ENCODE results near the gene CDH4. TPM values are rescaled to one million over a fixed set of nuclear protein-coding genes. Genes with fewer than 3 reads are reported as not detected.
A peak's percentile ranks its signal among the peaks of the same experiment; 100 is the strongest.

Gene CDH4
- total RNA-seq, 1 experiment from 2014 or later, result not detected

DNA sequence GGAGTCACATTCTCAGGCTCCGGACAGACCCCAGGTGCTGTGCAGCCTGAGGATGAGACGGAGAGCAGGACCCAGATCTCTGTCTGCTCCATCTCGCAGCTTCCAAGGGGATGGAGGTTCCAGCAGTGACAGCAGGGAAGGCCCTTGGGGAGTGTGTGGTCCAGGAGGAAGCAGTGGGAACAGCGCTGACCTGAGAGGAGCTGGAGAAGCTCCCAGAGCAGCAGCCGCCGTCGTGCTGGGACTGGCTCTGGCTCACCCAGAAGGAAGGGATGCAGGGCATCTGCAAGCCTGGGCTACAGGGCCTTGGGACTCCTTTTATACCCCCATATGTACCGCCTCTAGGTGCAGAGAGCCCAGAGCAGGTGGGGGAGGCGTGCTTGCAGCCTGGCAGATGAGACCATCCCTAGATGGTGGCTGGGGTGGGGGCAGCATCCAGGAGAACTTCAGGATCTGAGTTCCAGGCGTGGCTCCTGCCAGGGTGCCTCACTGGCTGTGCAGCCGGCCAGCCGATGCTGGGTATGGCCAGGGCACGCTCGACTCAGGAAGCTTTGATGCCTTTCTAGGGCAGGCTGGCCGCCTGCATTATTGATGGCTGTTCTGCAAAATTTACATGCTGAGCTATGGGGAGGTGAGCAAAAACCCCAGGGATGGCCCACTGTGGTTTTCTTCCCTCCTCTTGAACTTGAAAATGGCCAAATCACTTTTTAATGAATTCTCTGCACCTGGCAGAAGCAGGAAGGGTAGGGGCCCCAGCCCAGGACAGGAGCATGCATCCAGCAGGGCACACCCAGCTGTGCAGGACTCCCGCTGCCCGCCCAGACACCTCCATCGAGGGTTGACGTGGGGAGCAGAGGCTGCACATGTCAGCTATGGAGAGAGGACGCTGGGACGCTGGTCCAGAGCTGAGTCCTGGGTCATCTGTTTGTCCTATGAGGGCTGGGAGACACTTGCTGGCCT is 634.0 kb downstream of the CDH4 start:
- POLR2A ChIA-PET (ENCODE audit: unreplicated experiment), result interaction anchor here (0.5 kb wide), 1 partner anchor 176 kb away, joined by 18 read pairs; no protein-coding TSS in a partner anchor
- Histone ChIP-seq H3K4me2 (no peak overlapping the region), H2AFZ (no peak overlapping the region), H3K79me2 (ENCODE audit: low read depth) (no peaks in the 10 kb centered on the region), H3K27ac (no peak overlapping the region), H3K9me2 (ENCODE audit: insufficient read depth) (no peaks in the 10 kb centered on the region), H3K9me3 (ENCODE audit: insufficient read depth, low read depth) (no peaks in the 10 kb centered on the region), H4K20me1 (ENCODE audit: insufficient read depth) (no peaks in the 10 kb centered on the region), H3K36me3 (ENCODE audit: low read depth) (no peaks in the 10 kb centered on the region), H3K4me1 (replicated peaks; ENCODE audit: insufficient read depth) (no peaks in the 10 kb centered on the region), H3K27me3 (ENCODE audit: insufficient read depth, low read depth) (peaks cover 86% of the 10 kb centered on the region), H3F3A (ENCODE audit: insufficient read depth, low read depth) (no peaks in the 10 kb centered on the region), H3K4me3 (no peak overlapping the region)
- BruUV-seq (replicated peaks), result no TSS peak
- CTCF ChIA-PET, result no interaction called here
- intact Hi-C loops (cut with micrococcal nuclease; ENCODE audit: unreplicated experiment), result no loop called here
- no peak for TF ChIP-seq EZH2 (IDR thresholded peaks at IDR 0.05; ENCODE audit: low read depth)
- TF ChIP-seq, protein P1, sequence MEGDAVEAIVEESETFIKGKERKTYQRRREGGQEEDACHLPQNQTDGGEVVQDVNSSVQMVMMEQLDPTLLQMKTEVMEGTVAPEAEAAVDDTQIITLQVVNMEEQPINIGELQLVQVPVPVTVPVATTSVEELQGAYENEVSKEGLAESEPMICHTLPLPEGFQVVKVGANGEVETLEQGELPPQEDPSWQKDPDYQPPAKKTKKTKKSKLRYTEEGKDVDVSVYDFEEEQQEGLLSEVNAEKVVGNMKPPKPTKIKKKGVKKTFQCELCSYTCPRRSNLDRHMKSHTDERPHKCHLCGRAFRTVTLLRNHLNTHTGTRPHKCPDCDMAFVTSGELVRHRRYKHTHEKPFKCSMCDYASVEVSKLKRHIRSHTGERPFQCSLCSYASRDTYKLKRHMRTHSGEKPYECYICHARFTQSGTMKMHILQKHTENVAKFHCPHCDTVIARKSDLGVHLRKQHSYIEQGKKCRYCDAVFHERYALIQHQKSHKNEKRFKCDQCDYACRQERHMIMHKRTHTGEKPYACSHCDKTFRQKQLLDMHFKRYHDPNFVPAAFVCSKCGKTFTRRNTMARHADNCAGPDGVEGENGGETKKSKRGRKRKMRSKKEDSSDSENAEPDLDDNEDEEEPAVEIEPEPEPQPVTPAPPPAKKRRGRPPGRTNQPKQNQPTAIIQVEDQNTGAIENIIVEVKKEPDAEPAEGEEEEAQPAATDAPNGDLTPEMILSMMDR (conservative IDR thresholded peaks at IDR 0.05), result no peak
- no peak for DNase-seq

DNA sequence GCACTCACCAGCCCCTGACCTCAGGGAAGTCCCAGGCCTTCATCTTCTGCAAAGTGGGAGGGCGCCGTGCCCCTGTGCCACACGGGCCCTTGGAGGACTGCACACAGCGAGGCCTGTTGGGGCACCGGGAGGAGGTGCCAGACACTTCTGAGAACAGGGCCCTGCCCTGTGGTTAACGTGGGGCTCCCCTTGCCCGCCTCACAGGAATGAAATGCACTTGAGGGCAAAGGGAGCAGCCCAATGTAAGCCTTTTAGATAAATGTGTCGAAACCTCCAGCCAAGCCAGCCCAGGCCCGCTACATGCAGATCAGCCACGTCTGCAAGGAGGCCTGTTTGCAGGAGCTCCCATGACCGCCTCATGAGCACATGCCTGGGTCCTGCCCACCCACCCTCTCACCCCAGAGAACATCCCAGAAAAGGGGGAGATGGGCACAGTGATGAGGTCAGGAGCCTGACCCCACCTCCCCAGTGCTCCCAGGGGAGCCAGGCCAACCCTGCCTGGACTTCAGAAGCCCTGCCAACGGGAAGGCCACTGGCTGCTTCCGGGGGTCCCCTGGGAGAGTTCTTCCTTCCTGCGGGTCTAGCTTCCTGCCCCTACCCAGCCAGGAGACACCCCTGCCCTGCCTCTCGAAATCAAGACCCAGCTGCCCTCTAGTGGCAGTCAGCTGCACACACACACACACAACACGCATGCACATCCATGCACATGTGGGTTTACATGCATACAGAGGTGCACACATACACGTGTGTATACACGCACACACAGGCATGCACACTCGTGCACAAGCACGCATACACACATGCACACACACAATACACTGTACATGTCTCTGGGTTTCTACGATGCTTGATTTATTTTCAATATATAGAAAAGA is 634.9 kb downstream of the CDH4 start:
- Histone ChIP-seq H3F3A (ENCODE audit: insufficient read depth, low read depth) (no peaks in the 10 kb centered on the region), H3K27me3 (ENCODE audit: insufficient read depth, low read depth) (peaks cover 86% of the 10 kb centered on the region), H3K4me2 (no peak overlapping the region), H3K79me2 (ENCODE audit: low read depth) (no peaks in the 10 kb centered on the region), H3K4me1 (replicated peaks; ENCODE audit: insufficient read depth) (no peaks in the 10 kb centered on the region), H3K9me2 (ENCODE audit: insufficient read depth) (no peaks in the 10 kb centered on the region), H3K9me3 (ENCODE audit: insufficient read depth, low read depth) (no peaks in the 10 kb centered on the region), H3K36me3 (ENCODE audit: low read depth) (no peaks in the 10 kb centered on the region), H4K20me1 (ENCODE audit: insufficient read depth) (no peaks in the 10 kb centered on the region), H3K4me3 (no peak overlapping the region), H3K27ac (no peak overlapping the region), H2AFZ (no peak overlapping the region)
- BruUV-seq (replicated peaks), result no TSS peak
- ChIA-PET POLR2A (ENCODE audit: unreplicated experiment) (no interaction called here), CTCF (no interaction called here)
- TF ChIP-seq, protein P1 (conservative IDR thresholded peaks at IDR 0.05), result peak; percentile 86
- no peak for TF ChIP-seq EZH2 (IDR thresholded peaks at IDR 0.05; ENCODE audit: low read depth)
- peak in 1 of 2 experiments; percentile 24 for DNase-seq
- intact Hi-C loops (cut with micrococcal nuclease; ENCODE audit: unreplicated experiment), result no loop called here

DNA sequence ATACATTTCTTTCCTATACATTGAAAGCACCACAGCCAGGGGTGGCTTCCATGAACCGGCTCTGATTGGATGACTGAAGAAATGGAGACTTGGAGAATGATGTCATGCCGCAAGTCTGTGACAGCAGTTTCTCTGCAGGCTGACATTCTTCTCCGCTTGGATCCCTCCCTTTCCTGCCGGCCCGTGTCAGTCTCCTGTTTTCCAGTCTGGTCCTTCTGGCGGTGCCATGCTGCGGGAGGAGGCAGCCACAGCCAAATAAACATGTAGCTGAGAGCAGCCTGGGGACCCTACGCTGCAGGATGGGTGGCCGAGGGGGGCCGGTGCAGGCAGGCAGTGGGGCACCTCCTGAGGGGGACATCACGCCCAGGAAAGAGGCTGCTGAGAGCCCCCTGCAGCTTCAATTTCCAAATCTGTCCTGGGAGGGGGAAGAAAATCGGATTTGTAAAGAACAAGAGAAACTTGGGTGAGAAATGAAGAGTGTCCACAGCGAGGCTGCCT is 635.6 kb downstream of the CDH4 start:
- ChIA-PET CTCF (no interaction called here), POLR2A (ENCODE audit: unreplicated experiment) (no interaction called here)
- Histone ChIP-seq H3K4me2 (no peak overlapping the region), H3K36me3 (ENCODE audit: low read depth) (no peaks in the 10 kb centered on the region), H3F3A (ENCODE audit: insufficient read depth, low read depth) (no peaks in the 10 kb centered on the region), H3K4me3 (no peak overlapping the region), H3K27me3 (ENCODE audit: insufficient read depth, low read depth) (peaks cover 86% of the 10 kb centered on the region), H3K27ac (no peak overlapping the region), H3K4me1 (replicated peaks; ENCODE audit: insufficient read depth) (no peaks in the 10 kb centered on the region), H3K79me2 (ENCODE audit: low read depth) (no peaks in the 10 kb centered on the region), H3K9me3 (ENCODE audit: insufficient read depth, low read depth) (no peaks in the 10 kb centered on the region), H2AFZ (no peak overlapping the region), H3K9me2 (ENCODE audit: insufficient read depth) (no peaks in the 10 kb centered on the region), H4K20me1 (ENCODE audit: insufficient read depth) (no peaks in the 10 kb centered on the region)
- no TSS peak for BruUV-seq (replicated peaks)
- TF ChIP-seq EZH2 (IDR thresholded peaks at IDR 0.05; ENCODE audit: low read depth), result no peak
- TF ChIP-seq, protein P1 (conservative IDR thresholded peaks at IDR 0.05), result no peak
- intact Hi-C loops (cut with micrococcal nuclease; ENCODE audit: unreplicated experiment), result no loop called here
- DNase-seq, result no peak
